Measurements from ENCODE around the gene EN2. TPM values are rescaled to one million over a fixed set of nuclear protein-coding genes. Genes with fewer than 3 reads are reported as not detected.

Gene EN2
- total RNA-seq (not detected), polyA plus RNA-seq (not detected), total RNA-seq (not detected)

GRCh38 chr7:155458111-155458877 is at the start of gene EN2:
Gene EN2 (plus strand): TSS chr7:155458129. CDS start chr7:155458378, 249 bp downstream.
- no peaks in the 10 kb centered on the region for H3K4me1 ChIP-seq (ENCODE audit: control insufficient read depth in 2 of 2, insufficient read depth in 2 of 2, low read length in 2 of 2)

GRCh38 chr7:155408651-155409586 is 49.0 kb upstream of the EN2 start:
- intact Hi-C loops (cut with micrococcal nuclease), result no loop called here
- H3K9me3 ChIP-seq (ENCODE audit: control insufficient read depth in 2 of 3, low read length in 3 of 3), result no peaks in the 10 kb centered on the region
- H3K4me3 Mint-ChIP-seq, result no peak overlapping the region
- ATAC-seq (peak; percentile 36), DNase-seq (no peak)
- no peak overlapping the region for H3K27ac Mint-ChIP-seq
- H3K27me3 Mint-ChIP-seq, result peaks cover 6 to 63% (median 33%) of the 10 kb centered on the region in 5 donors
- peaks cover 0 to 3% (median 0%) of the 10 kb centered on the region in 11 donors for H3K9me3 Mint-ChIP-seq
- H3K4me1 Mint-ChIP-seq, result peaks cover 0 to 16% (median 9%) of the 10 kb centered on the region in 7 donors
- H3K36me3 Mint-ChIP-seq, result no peaks in the 10 kb centered on the region
- H3K27ac ChIP-seq (ENCODE audit: low read depth, low read length), result no peak overlapping the region
- no peaks in the 10 kb centered on the region for H3K27me3 ChIP-seq (ENCODE audit: control insufficient read depth in 2 of 2, insufficient read depth in 2 of 2, low read length in 2 of 2)
- H3K4me1 ChIP-seq (ENCODE audit: control insufficient read depth in 2 of 2, insufficient read depth in 2 of 2, low read length in 2 of 2), result peaks cover 0 to 6% of the 10 kb centered on the region in 2 donors
- ChIA-PET CTCF (no interaction called here), POLR2A (no interaction called here)
- H3K4me3 ChIP-seq (ENCODE audit: low read length), result no peak overlapping the region
- no peaks in the 10 kb centered on the region for H3K36me3 ChIP-seq (ENCODE audit: control insufficient read depth in 2 of 3, insufficient read depth in 3 of 3, low read length in 3 of 3)

More at GRCh38 chr7:155458111-155458877, at the start of gene EN2:
- POLR2A ChIA-PET, result no interaction called here
- Histone ChIP-seq H3K9me3 (ENCODE audit: control insufficient read depth in 2 of 3, low read length in 3 of 3) (no peaks in the 10 kb centered on the region), H3K4me3 (ENCODE audit: low read length) (peak within 1 kb of the TSS; percentile 24), H3K36me3 (ENCODE audit: control insufficient read depth in 2 of 3, insufficient read depth in 3 of 3, low read length in 3 of 3) (no peaks in the 10 kb centered on the region), H3K27me3 (ENCODE audit: control insufficient read depth in 2 of 2, insufficient read depth in 2 of 2, low read length in 2 of 2) (peaks cover 0 to 11% of the 10 kb centered on the region in 2 donors), H3K27ac (ENCODE audit: low read depth, low read length) (no peak within 1 kb of the TSS)
- intact Hi-C loops (cut with micrococcal nuclease), result loop anchor here in 1 of 2 donors (5.0 kb wide), 2 partner anchors 349 to 1564 kb away; no protein-coding TSS in a partner anchor
- CTCF ChIA-PET, result no interaction called here
- Mint-ChIP-seq H3K36me3 (peaks cover 0 to 5% (median 0%) of the 10 kb centered on the region in 5 donors), H3K4me3 (peak within 1 kb of the TSS; percentile 50 to 87 (median 74)), H3K27ac (peak within 1 kb of the TSS in 1 of 9 donors; percentile 83), H3K27me3 (peaks cover 48 to 81% (median 68%) of the 10 kb centered on the region in 5 donors), H3K9me3 (no peaks in the 10 kb centered on the region), H3K4me1 (peaks cover 7 to 33% (median 20%) of the 10 kb centered on the region in 7 donors)
- no peak for DNase-seq
- ATAC-seq, result no peak

- Histone ChIP-seq H3K4me1 (ENCODE audit: control insufficient read depth in 2 of 2, insufficient read depth in 2 of 2, low read length in 2 of 2) (peaks cover 0 to 6% of the 10 kb centered on the region in 2 donors), H3K27me3 (ENCODE audit: control insufficient read depth in 2 of 2, insufficient read depth in 2 of 2, low read length in 2 of 2) (no peaks in the 10 kb centered on the region), H3K36me3 (ENCODE audit: control insufficient read depth in 2 of 3, insufficient read depth in 3 of 3, low read length in 3 of 3) (no peaks in the 10 kb centered on the region), H3K4me3 (ENCODE audit: low read length) (no peak overlapping the region), H3K27ac (ENCODE audit: low read depth, low read length) (no peak overlapping the region), H3K9me3 (ENCODE audit: control insufficient read depth in 2 of 3, low read length in 3 of 3) (no peaks in the 10 kb centered on the region)
- H3K27ac Mint-ChIP-seq, result no peak overlapping the region
- H3K9me3 Mint-ChIP-seq, result peaks cover 0 to 3% (median 0%) of the 10 kb centered on the region in 11 donors
- H3K4me1 Mint-ChIP-seq, result peaks cover 0 to 16% (median 9%) of the 10 kb centered on the region in 7 donors
- no peak overlapping the region for H3K4me3 Mint-ChIP-seq
- DNase-seq (no peak), ATAC-seq (no peak)
- H3K27me3 Mint-ChIP-seq, result peaks cover 3 to 56% (median 33%) of the 10 kb centered on the region in 5 donors
- H3K36me3 Mint-ChIP-seq, result no peaks in the 10 kb centered on the region
- ChIA-PET POLR2A (no interaction called here), CTCF (no interaction called here)
- intact Hi-C loops (cut with micrococcal nuclease), result no loop called here
Measured at GRCh38 chr7:155409980-155410379, 47.9 kb upstream of the EN2 start.

- CTCF ChIA-PET, result no interaction called here
- H3K4me3 Mint-ChIP-seq, result no peak overlapping the region
Measured at GRCh38 chr7:155410431-155410830, 47.5 kb upstream of the EN2 start.

GRCh38 chr7:155411718-155412415 is 46.1 kb upstream of the EN2 start:
- no peak overlapping the region for H3K4me3 ChIP-seq (ENCODE audit: low read length)
- Mint-ChIP-seq H3K27ac (no peak overlapping the region), H3K4me1 (peaks cover 0 to 11% (median 7%) of the 10 kb centered on the region in 7 donors), H3K36me3 (no peaks in the 10 kb centered on the region), H3K4me3 (no peak overlapping the region), H3K9me3 (peaks cover 0 to 2% (median 0%) of the 10 kb centered on the region in 11 donors), H3K27me3 (peaks cover 0 to 38% (median 19%) of the 10 kb centered on the region in 5 donors)
- no peaks in the 10 kb centered on the region for H3K36me3 ChIP-seq (ENCODE audit: control insufficient read depth in 2 of 3, insufficient read depth in 3 of 3, low read length in 3 of 3)
- ATAC-seq, result no peak
- POLR2A ChIA-PET, result no interaction called here
- DNase-seq, result no peak
- H3K27ac ChIP-seq (ENCODE audit: low read depth, low read length), result no peak overlapping the region
- H3K9me3 ChIP-seq (ENCODE audit: control insufficient read depth in 2 of 3, low read length in 3 of 3), result no peaks in the 10 kb centered on the region
- intact Hi-C loops (cut with micrococcal nuclease), result no loop called here
- no peaks in the 10 kb centered on the region for H3K27me3 ChIP-seq (ENCODE audit: control insufficient read depth in 2 of 2, insufficient read depth in 2 of 2, low read length in 2 of 2)
- H3K4me1 ChIP-seq (ENCODE audit: control insufficient read depth in 2 of 2, insufficient read depth in 2 of 2, low read length in 2 of 2), result no peaks in the 10 kb centered on the region
- CTCF ChIA-PET, result no interaction called here

More at GRCh38 chr7:155410431-155410830, 47.5 kb upstream of the EN2 start:
- POLR2A ChIA-PET, result no interaction called here
- H3K27me3 Mint-ChIP-seq, result peaks cover 3 to 51% (median 29%) of the 10 kb centered on the region in 5 donors
- Histone ChIP-seq H3K36me3 (ENCODE audit: control insufficient read depth in 2 of 3, insufficient read depth in 3 of 3, low read length in 3 of 3) (no peaks in the 10 kb centered on the region), H3K27ac (ENCODE audit: low read depth, low read length) (no peak overlapping the region), H3K9me3 (ENCODE audit: control insufficient read depth in 2 of 3, low read length in 3 of 3) (no peaks in the 10 kb centered on the region), H3K4me1 (ENCODE audit: control insufficient read depth in 2 of 2, insufficient read depth in 2 of 2, low read length in 2 of 2) (peaks cover 0 to 6% of the 10 kb centered on the region in 2 donors), H3K4me3 (ENCODE audit: low read length) (no peak overlapping the region), H3K27me3 (ENCODE audit: control insufficient read depth in 2 of 2, insufficient read depth in 2 of 2, low read length in 2 of 2) (no peaks in the 10 kb centered on the region)
- H3K36me3 Mint-ChIP-seq, result no peaks in the 10 kb centered on the region
- intact Hi-C loops (cut with micrococcal nuclease), result no loop called here
- no peak overlapping the region for H3K27ac Mint-ChIP-seq
- H3K9me3 Mint-ChIP-seq, result peaks cover 0 to 3% (median 0%) of the 10 kb centered on the region in 11 donors
- no peak for DNase-seq
- no peak for ATAC-seq
- peaks cover 0 to 16% (median 9%) of the 10 kb centered on the region in 7 donors for H3K4me1 Mint-ChIP-seq

Measured in naive thymus-derived CD4-positive, alpha-beta T cell (primary cell).